ENCODE data around the gene PANK1. TPM values are rescaled to one million over a fixed set of nuclear protein-coding genes. Genes with fewer than 3 reads are reported as not detected.
A peak's percentile ranks its signal among the peaks of the same experiment; 100 is the strongest.

The PANK1 gene
- polyA plus RNA-seq, 2 of the 4 experiments (the other 2 are of a cell fraction): 6.7 to 9.0 TPM

DNA sequence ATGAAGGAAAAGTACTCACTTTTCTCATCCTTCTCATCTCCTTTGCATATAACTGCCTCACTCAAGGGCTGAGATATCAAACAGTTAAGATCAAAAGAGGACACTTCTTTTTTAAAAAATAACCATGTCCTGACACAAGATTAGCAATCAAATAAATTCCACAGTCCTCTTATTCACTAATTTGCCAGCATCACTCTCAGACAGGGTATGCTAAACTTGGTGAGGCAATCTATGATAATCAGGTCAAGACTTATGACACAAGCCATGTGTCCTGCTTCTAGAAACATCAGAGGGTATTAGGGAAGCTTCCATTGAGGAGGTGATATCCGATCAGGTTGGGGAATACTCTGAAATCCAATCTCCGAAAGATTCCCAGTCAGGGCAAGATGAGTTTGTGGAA lies 10.4 kb downstream of the PANK1 start:
- ChIA-PET POLR2A (interaction anchor here (2.2 kb wide), 1 partner anchor 9 kb away, joined by 25 read pairs; no protein-coding TSS in a partner anchor), CTCF (no interaction called here)
- FAIRE-seq (no peak), DNase-seq (ENCODE audit: low read depth in 1 of 2, low spot score in 1 of 2) (no peak), ATAC-seq (no peak)
- Histone ChIP-seq H3K27ac (no peak overlapping the region), H3K4me3 (no peak overlapping the region), H3K9me3 (no peaks in the 10 kb centered on the region), H3K4me1 (peaks cover 37% of the 10 kb centered on the region), H3K4me2 (no peak overlapping the region)
- 98% methylated on average over 2 of the region's 2 CpGs for WGBS (ENCODE audit: missing lambda C conversion rate)
- TF ChIP-seq GATA3 (IDR thresholded peaks at IDR 0.05; ENCODE audit: borderline replicate concordance): no peak
- TF ChIP-seq EHMT2 (IDR thresholded peaks at IDR 0.05; ENCODE audit: low read depth): no peak
- TF ChIP-seq, protein P1, sequence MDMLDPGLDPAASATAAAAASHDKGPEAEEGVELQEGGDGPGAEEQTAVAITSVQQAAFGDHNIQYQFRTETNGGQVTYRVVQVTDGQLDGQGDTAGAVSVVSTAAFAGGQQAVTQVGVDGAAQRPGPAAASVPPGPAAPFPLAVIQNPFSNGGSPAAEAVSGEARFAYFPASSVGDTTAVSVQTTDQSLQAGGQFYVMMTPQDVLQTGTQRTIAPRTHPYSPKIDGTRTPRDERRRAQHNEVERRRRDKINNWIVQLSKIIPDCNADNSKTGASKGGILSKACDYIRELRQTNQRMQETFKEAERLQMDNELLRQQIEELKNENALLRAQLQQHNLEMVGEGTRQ (IDR thresholded peaks at IDR 0.05): no peak
- TF ChIP-seq, protein P2, sequence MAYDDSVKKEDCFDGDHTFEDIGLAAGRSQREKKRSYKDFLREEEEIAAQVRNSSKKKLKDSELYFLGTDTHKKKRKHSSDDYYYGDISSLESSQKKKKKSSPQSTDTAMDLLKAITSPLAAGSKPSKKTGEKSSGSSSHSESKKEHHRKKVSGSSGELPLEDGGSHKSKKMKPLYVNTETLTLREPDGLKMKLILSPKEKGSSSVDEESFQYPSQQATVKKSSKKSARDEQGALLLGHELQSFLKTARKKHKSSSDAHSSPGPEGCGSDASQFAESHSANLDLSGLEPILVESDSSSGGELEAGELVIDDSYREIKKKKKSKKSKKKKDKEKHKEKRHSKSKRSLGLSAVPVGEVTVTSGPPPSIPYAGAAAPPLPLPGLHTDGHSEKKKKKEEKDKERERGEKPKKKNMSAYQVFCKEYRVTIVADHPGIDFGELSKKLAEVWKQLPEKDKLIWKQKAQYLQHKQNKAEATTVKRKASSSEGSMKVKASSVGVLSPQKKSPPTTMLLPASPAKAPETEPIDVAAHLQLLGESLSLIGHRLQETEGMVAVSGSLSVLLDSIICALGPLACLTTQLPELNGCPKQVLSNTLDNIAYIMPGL (CRISPR knock-in tag; IDR thresholded peaks at IDR 0.05; ENCODE audit: borderline replicate concordance): no peak
- TF ChIP-seq EP300 (IDR thresholded peaks at IDR 0.05): no peak
- TF ChIP-seq BHLHE40 (IDR thresholded peaks at IDR 0.05; ENCODE audit: low read depth, low read length): no peak
- TF ChIP-seq SREBF2 (IDR thresholded peaks at IDR 0.05): no peak
- TF ChIP-seq RARB (CRISPR knock-in tag; IDR thresholded peaks at IDR 0.05): no peak
- TF ChIP-seq PHF8 (IDR thresholded peaks at IDR 0.05; ENCODE audit: borderline replicate concordance, low read depth): no peak
- TF ChIP-seq CHD4 (IDR thresholded peaks at IDR 0.05; ENCODE audit: borderline replicate concordance): no peak
- no peak for TF ChIP-seq CBX2 (IDR thresholded peaks at IDR 0.05; ENCODE audit: borderline replicate concordance, low read depth)
- TF ChIP-seq KDM5A (IDR thresholded peaks at IDR 0.05): no peak
- no peak for TF ChIP-seq CEBPB (IDR thresholded peaks at IDR 0.05)
- no peak for TF ChIP-seq NPAS2 (CRISPR knock-in tag; IDR thresholded peaks at IDR 0.05; ENCODE audit: borderline replicate concordance)
- no peak for TF ChIP-seq ZFP36 (IDR thresholded peaks at IDR 0.05; ENCODE audit: borderline replicate concordance, partially characterized antibody)
- no peak for TF ChIP-seq MAFK (IDR thresholded peaks at IDR 0.05; ENCODE audit: partially characterized antibody)
- no peak for TF ChIP-seq CHD2 (IDR thresholded peaks at IDR 0.05; ENCODE audit: low read length, partially characterized antibody)
- no peak for TF ChIP-seq FOSB (CRISPR knock-in tag; IDR thresholded peaks at IDR 0.05)

DNA sequence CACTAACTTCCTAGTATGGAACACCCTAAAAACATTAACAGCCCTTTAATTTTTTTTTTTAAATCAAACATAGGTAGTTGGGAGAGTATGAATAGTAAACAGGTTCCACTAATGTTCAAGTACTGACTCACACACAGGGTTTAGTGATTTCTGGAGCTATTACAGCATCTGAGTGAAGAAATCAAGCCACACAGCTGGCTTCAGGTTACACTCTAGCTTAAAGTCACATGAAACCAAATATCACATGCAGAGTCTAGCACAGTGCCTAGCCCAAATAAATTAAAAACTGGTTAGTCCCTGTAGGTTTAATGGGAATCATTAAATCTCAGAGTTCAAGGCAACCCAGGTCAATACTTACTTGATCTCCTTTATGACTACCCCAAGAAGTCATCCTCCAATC lies 11.6 kb downstream of the PANK1 start:
- FAIRE-seq (no peak), DNase-seq (ENCODE audit: low read depth in 1 of 2, low spot score in 1 of 2) (peak in 1 of 2 experiments; percentile 24), ATAC-seq (peak; percentile 71 to 86)
- ChIA-PET POLR2A (interaction anchor here (0.7 to 2.2 kb wide), 2 partner anchors 10 to 68 kb away, joined by 4 to 25 read pairs; partner anchors contain the start of gene KIF20B), CTCF (interaction anchor here (0.5 to 1.1 kb wide), 2 partner anchors 9 to 100 kb away, joined by 4 to 5 read pairs; no protein-coding TSS in a partner anchor)
- H3K4me2 ChIP-seq: peak overlapping the region; percentile 59
- peak overlapping the region in 1 of 2 experiments; percentile 52; a peak in 2 of 6 replicates for H3K27ac ChIP-seq
- no peak overlapping the region for H3K4me3 ChIP-seq
- H3K4me1 ChIP-seq: peaks cover 37% of the 10 kb centered on the region
- no peaks in the 10 kb centered on the region for H3K9me3 ChIP-seq
- TF ChIP-seq JUN (IDR thresholded peaks at IDR 0.05): 0 out of 5 replicates have a peak, but pooled peaks of 1 of the 2 experiments have one; percentile 25
- no peak for TF ChIP-seq FOSL2 (IDR thresholded peaks at IDR 0.05)
- peak; percentile 37 for TF ChIP-seq FOSL2 (CRISPR knock-in tag; IDR thresholded peaks at IDR 0.05)
- TF ChIP-seq JUNB (IDR thresholded peaks at IDR 0.05): no peak
- peak in 1 of 2 experiments; percentile 51; a peak in 1 of 4 replicates for TF ChIP-seq CEBPB (IDR thresholded peaks at IDR 0.05)
- no peak for TF ChIP-seq ZC3H11A (IDR thresholded peaks at IDR 0.05)

DNA sequence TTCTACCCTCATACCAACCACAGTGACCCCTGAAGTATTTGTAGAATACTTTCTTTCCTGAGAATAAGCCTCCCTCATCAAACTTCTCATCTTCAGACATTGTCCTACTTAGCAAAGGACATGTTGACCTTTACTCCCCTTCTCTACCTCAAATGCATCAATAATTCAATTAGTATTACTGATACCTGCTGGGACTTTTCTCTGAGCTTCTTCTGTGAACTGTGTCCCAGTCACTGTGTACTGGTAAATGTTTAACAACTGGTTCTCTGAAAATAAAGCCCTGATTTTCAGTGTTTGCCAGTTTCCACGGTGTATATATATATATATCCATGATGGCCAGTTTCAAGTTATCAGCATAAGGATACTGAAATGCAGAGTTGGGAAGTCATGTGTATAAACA lies 12.2 kb downstream of the PANK1 start:
- ChIA-PET POLR2A (interaction anchor here (0.7 to 2.2 kb wide), 2 partner anchors 11 to 68 kb away, joined by 4 to 25 read pairs; partner anchors contain the start of gene KIF20B), CTCF (interaction anchor here (0.5 to 1.1 kb wide), 2 partner anchors 10 to 99 kb away, joined by 4 to 5 read pairs; no protein-coding TSS in a partner anchor)
- peak overlapping the region; percentile 59 for H3K4me2 ChIP-seq
- H3K27ac ChIP-seq: peak overlapping the region in 1 of 2 experiments; percentile 52; a peak in 3 of 6 replicates
- ATAC-seq (peak; percentile 18 to 37; a peak in 2 of 6 replicates), FAIRE-seq (no peak), DNase-seq (ENCODE audit: low read depth in 1 of 2, low spot score in 1 of 2) (no peak)
- peaks cover 37% of the 10 kb centered on the region for H3K4me1 ChIP-seq
- WGBS (ENCODE audit: missing lambda C conversion rate): 0% methylated on average over 1 of the region's 1 CpG
- no peaks in the 10 kb centered on the region for H3K9me3 ChIP-seq
- H3K4me3 ChIP-seq: no peak overlapping the region
- TF ChIP-seq KDM5A (IDR thresholded peaks at IDR 0.05): no peak
- TF ChIP-seq ZNF302 (CRISPR knock-in tag; IDR thresholded peaks at IDR 0.05): no peak
- TF ChIP-seq MAZ (IDR thresholded peaks at IDR 0.05; ENCODE audit: borderline replicate concordance, low read depth, low read length): no peak
- no peak for TF ChIP-seq TFCP2L1 (CRISPR knock-in tag; IDR thresholded peaks at IDR 0.05)
- TF ChIP-seq CEBPB (IDR thresholded peaks at IDR 0.05): no peak
- TF ChIP-seq, protein P3, sequence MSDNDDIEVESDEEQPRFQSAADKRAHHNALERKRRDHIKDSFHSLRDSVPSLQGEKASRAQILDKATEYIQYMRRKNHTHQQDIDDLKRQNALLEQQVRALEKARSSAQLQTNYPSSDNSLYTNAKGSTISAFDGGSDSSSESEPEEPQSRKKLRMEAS (IDR thresholded peaks at IDR 0.05): no peak
- no peak for TF ChIP-seq JUN (IDR thresholded peaks at IDR 0.05)
- TF ChIP-seq, protein P2 (CRISPR knock-in tag; IDR thresholded peaks at IDR 0.05; ENCODE audit: borderline replicate concordance): no peak
- TF ChIP-seq, protein P4, sequence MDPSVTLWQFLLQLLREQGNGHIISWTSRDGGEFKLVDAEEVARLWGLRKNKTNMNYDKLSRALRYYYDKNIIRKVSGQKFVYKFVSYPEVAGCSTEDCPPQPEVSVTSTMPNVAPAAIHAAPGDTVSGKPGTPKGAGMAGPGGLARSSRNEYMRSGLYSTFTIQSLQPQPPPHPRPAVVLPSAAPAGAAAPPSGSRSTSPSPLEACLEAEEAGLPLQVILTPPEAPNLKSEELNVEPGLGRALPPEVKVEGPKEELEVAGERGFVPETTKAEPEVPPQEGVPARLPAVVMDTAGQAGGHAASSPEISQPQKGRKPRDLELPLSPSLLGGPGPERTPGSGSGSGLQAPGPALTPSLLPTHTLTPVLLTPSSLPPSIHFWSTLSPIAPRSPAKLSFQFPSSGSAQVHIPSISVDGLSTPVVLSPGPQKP (IDR thresholded peaks at IDR 0.05; ENCODE audit: low read depth, low read length): no peak
- TF ChIP-seq EHF (CRISPR knock-in tag; IDR thresholded peaks at IDR 0.05): no peak
- TF ChIP-seq TP53 (CRISPR knock-in tag; IDR thresholded peaks at IDR 0.05): no peak

Measured in A549 (cell line).